DND-41 (cell line): ENCODE measurements around the gene SLC2A6.

ENCODE experiments used
- ATAC-seq: fragments of 200-7000 bp; cut with Tn5 transposase; 3 replicates; pipeline ENCODE4 v1.9.1; 2021; ENCODE audit warnings: low read depth; ENCODE audit not compliant: insufficient read depth
- DNase-seq: peaks from one replicate; pipeline ENCODE4 v3.0.0-alpha.2; 2020
- H2AFZ ChIP-seq: 2 replicates; pipeline ENCODE4 v1.6.0; 2012; ENCODE audit warnings: low read depth, low read length
- H3K27ac ChIP-seq: 2 replicates; pipeline ENCODE4 v1.5.1; 2012; ENCODE audit warnings: low read length, inconsistent platforms
- H3K27me3 ChIP-seq: fragments of 200-600 bp; sonication (generic); 2 replicates; pipeline ENCODE4 v1.6.0; 2012; ENCODE audit warnings: low read length, mild to moderate bottlenecking, inconsistent platforms; ENCODE audit not compliant: insufficient read depth, poor library complexity
- H3K36me3 ChIP-seq: 2 replicates; pipeline ENCODE4 v1.5.1; 2012; ENCODE audit warnings: low read length, inconsistent platforms; ENCODE audit not compliant: insufficient read depth
- H3K4me1 ChIP-seq: 2 replicates; pipeline ENCODE4 v1.5.1; 2012; ENCODE audit warnings: mild to moderate bottlenecking, low read length; ENCODE audit not compliant: insufficient read depth
- H3K4me2 ChIP-seq: 2 replicates; pipeline ENCODE4 v1.6.0; 2012; ENCODE audit warnings: mild to moderate bottlenecking, moderate library complexity, low read length, inconsistent platforms; ENCODE audit not compliant: insufficient read depth
- H3K4me3 ChIP-seq, 2 experiments: fragments of 200-600 bp in 1 of 2; shearing (Covaris generic) in 1 of 2; 2 replicates each; pipeline ENCODE4 v1.5.1; 2012 to 2016; ENCODE audit warnings: inconsistent platforms in 2 of 2, low read length in 2 of 2, mild to moderate bottlenecking in 2 of 2, low read depth in 1 of 2, moderate library complexity in 1 of 2
- H3K79me2 ChIP-seq: 2 replicates; pipeline ENCODE4 v1.6.0; 2012; ENCODE audit warnings: low read length, inconsistent platforms; ENCODE audit not compliant: insufficient read depth
- H3K9ac ChIP-seq: 2 replicates; pipeline ENCODE4 v1.6.0; 2012; ENCODE audit warnings: low read depth, mild to moderate bottlenecking, inconsistent platforms, low read length, moderate library complexity
- H3K9me3 ChIP-seq: 2 replicates; pipeline ENCODE4 v1.5.1; 2012; ENCODE audit warnings: low read length, moderate library complexity, mild to moderate bottlenecking, inconsistent platforms; ENCODE audit not compliant: insufficient read depth, severe bottlenecking
- H4K20me1 ChIP-seq: 2 replicates; pipeline ENCODE4 v1.6.0; 2012; ENCODE audit warnings: low read length; ENCODE audit not compliant: insufficient read depth
- EZH2 ChIP-seq: IDR thresholded peaks from 3 replicates; pipeline ENCODE4 v1.6.1; 2012; ENCODE audit warnings: borderline replicate concordance, low read depth, mild to moderate bottlenecking, moderate library complexity, low read length, inconsistent platforms; ENCODE audit not compliant: severe bottlenecking
- TF ChIP-seq, protein P1 (sequence below): IDR thresholded peaks from 2 replicates; pipeline ENCODE4 v1.5.1; 2012; ENCODE audit warnings: borderline replicate concordance, low read length, moderate library complexity, mild to moderate bottlenecking; ENCODE audit not compliant: poor library complexity, severe bottlenecking; ENCODE audit errors: extremely low read depth

Gene SLC2A6

DNA sequence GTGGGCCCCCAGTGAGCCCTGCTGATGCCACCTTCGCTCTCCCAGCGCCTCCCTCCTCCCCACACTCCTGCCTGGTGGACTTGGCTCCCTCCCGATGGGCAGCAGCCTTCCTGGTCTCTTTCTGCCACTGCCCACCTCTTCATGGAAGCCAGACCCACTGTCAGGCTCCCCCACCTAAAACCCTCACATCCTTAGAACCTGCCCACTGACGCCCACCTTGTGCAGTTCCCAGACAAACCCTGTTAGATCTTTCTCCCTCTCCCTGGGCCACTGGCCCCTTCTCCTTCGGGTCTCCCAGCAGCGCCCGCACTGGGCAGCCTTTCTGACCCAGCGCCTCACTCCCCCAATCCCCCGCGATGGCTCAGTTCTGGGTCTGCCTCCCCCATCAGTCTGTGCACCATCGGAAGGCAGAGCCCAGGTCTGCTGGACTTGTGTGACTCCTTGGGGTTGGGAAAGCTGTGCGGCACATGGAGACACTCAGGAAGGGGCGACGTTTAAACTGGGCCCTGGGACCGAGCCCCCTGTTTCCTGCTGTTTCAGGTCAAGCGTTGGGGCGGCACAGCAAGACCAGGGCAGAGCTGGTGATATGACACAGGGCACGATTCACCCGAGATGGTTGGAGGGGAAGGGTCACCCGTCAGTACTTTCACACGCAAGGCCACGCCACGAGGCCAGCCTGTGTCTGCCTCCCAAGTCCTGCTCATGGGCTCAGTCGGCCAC lies 28.5 kb upstream of the SLC2A6 start:
- Histone ChIP-seq H3K27ac (no peak overlapping the region), H3K36me3 (no peaks in the 10 kb centered on the region), H3K9ac (no peak overlapping the region), H3K79me2 (no peaks in the 10 kb centered on the region), H3K27me3 (peaks cover 4% of the 10 kb centered on the region), H3K4me2 (no peak overlapping the region), H4K20me1 (no peaks in the 10 kb centered on the region; the same call in 1 of the 2 replicates), H2AFZ (no peak overlapping the region), H3K4me3 (no peak overlapping the region), H3K9me3 (no peaks in the 10 kb centered on the region), H3K4me1 (no peaks in the 10 kb centered on the region)
- no peak for TF ChIP-seq EZH2
- TF ChIP-seq, protein P1, sequence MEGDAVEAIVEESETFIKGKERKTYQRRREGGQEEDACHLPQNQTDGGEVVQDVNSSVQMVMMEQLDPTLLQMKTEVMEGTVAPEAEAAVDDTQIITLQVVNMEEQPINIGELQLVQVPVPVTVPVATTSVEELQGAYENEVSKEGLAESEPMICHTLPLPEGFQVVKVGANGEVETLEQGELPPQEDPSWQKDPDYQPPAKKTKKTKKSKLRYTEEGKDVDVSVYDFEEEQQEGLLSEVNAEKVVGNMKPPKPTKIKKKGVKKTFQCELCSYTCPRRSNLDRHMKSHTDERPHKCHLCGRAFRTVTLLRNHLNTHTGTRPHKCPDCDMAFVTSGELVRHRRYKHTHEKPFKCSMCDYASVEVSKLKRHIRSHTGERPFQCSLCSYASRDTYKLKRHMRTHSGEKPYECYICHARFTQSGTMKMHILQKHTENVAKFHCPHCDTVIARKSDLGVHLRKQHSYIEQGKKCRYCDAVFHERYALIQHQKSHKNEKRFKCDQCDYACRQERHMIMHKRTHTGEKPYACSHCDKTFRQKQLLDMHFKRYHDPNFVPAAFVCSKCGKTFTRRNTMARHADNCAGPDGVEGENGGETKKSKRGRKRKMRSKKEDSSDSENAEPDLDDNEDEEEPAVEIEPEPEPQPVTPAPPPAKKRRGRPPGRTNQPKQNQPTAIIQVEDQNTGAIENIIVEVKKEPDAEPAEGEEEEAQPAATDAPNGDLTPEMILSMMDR = no peak
- no peak for ATAC-seq
- DNase-seq = no peak

DNA sequence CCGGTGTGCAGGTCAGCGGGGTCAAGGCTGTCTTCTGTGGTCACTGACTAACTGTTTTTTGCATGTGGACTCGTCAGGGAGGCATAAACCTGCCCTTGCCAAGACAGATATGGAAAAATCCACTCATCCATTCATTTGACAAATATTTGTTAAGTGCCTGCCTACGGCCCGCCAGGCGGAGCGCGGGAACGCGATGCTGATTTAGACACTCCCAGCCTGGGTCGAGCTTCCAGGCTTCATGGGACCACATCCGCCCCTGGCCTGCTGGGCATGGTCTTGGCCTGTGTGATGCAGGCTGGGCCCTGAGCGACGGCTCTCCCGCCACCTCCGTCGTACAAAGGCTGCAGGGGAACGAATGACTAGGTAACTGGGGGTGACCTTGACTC lies 27.7 kb upstream of the SLC2A6 start:
- H3K4me2 ChIP-seq = no peak overlapping the region
- no peak overlapping the region for H3K9ac ChIP-seq
- peaks cover 4% of the 10 kb centered on the region for H3K27me3 ChIP-seq
- no peak overlapping the region for H3K4me3 ChIP-seq
- no peaks in the 10 kb centered on the region for H3K9me3 ChIP-seq
- DNase-seq (no peak), ATAC-seq (no peak)
- no peaks in the 10 kb centered on the region for H3K36me3 ChIP-seq
- H2AFZ ChIP-seq = no peak overlapping the region
- no peak overlapping the region for H3K27ac ChIP-seq
- no peaks in the 10 kb centered on the region; the same call in 1 of the 2 replicates for H4K20me1 ChIP-seq
- no peaks in the 10 kb centered on the region for H3K4me1 ChIP-seq
- TF ChIP-seq, protein P1 = no peak
- no peak for TF ChIP-seq EZH2
- no peaks in the 10 kb centered on the region for H3K79me2 ChIP-seq

DNA sequence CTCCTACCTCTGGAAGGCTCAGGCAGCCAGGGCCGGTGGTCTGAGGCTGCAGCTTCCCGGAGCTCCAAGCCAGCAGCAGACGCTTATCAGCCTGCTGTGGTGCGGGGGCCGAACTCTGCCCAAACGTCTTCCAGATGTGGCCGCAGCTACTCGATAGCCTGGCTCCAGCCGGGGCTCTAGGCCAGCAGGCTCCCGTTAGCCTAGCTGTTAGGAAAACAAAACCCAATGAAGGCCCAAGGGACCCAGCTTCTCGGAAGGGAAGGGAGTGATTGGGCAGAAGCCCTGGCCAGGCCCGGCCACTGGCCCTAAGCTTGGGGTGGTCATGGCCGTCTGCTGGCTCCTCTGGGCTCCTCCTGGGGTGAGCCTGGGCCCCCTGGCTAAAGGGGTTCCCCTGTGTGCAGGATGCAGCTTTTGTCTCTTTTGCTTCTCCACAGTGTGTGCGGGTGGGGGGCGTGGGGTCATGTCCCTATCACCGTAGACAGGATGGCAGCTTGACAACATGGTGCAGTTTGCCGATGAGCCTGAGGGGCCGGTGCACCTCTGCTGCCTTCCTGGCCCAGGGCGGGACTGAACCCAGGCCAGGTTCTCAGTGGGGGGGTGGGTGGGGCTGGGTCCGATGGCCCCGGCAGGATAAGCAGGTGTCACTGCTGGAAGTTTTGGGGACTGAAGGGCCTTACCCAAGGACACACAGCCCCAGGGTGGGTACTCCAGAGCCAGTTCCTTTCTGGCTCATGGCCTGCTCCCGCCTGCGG lies 27.2 kb upstream of the SLC2A6 start:
- Histone ChIP-seq H3K9ac (no peak overlapping the region), H3K4me2 (no peak overlapping the region), H3K9me3 (no peaks in the 10 kb centered on the region), H3K4me1 (no peaks in the 10 kb centered on the region), H3K79me2 (no peaks in the 10 kb centered on the region), H3K36me3 (no peaks in the 10 kb centered on the region), H4K20me1 (no peaks in the 10 kb centered on the region; the same call in 1 of the 2 replicates), H3K4me3 (no peak overlapping the region), H3K27ac (no peak overlapping the region), H3K27me3 (peaks cover 4% of the 10 kb centered on the region), H2AFZ (no peak overlapping the region)
- DNase-seq (no peak), ATAC-seq (no peak)
- TF ChIP-seq, protein P1 = no peak
- TF ChIP-seq EZH2 = no peak
